Esophagus muscularis mucosa (tissue), 4 donors: ENCODE measurements around the gene ARL6IP4. TPM values are rescaled to one million over a fixed set of nuclear protein-coding genes. Genes with fewer than 3 reads are reported as not detected.

ENCODE experiments used
- DNase-seq: peaks from one replicate; pipeline ENCODE4 v3.0.0-alpha.2; 2017; ENCODE audit errors: extremely low spot score
- H3K27ac ChIP-seq, 4 donors: fragments of 200-600 bp; sonication (generic); replicated peaks in 1 of 4; 1 replicate in 3 of 4; 2 replicates in 1 of 4; pipeline ENCODE4 v1.5.1; 2016 to 2019; ENCODE audit warnings: mild to moderate bottlenecking in 1 of 4
- H3K27me3 ChIP-seq, 4 donors: fragments of 200-600 bp; sonication (generic); one replicate each; pipeline versions ENCODE4 v1.5.1 to v1.6.0; 2016 to 2019
- H3K36me3 ChIP-seq, 4 donors: fragments of 200-600 bp; sonication (generic); one replicate each; pipeline ENCODE4 v1.5.1; 2016 to 2019
- H3K4me1 ChIP-seq, 4 donors: fragments of 200-600 bp; sonication (generic); one replicate each; pipeline ENCODE4 v1.5.1; 2016 to 2019
- H3K4me3 ChIP-seq, 4 donors: fragments of 200-600 bp; sonication (generic); 1 replicate in 2 of 4; 2 replicates in 2 of 4; pipeline ENCODE4 v1.5.1; 2016 to 2019; ENCODE audit warnings: mild to moderate bottlenecking in 4 of 4, moderate library complexity in 1 of 4
- H3K9me3 ChIP-seq, 4 donors: fragments of 200-600 bp; sonication (generic); 1 replicate in 3 of 4; 2 replicates in 1 of 4; pipeline ENCODE4 v1.5.1; 2016 to 2019
- EP300 ChIP-seq: sonication (generic); formaldehyde crosslinking; IDR thresholded peaks from one replicate; pipeline ENCODE4 v1.6.1; 2017; ENCODE audit warnings: antibody characterized with exemption
- POLR2A ChIP-seq: fragments of 450-650 bp; IDR thresholded peaks from one replicate; pipeline ENCODE4 v1.6.1; 2017; ENCODE audit warnings: antibody characterized with exemption, moderate library complexity, mild to moderate bottlenecking, low read depth
- POLR2AphosphoS5 ChIP-seq, 2 donors: sonication (generic); formaldehyde crosslinking; IDR thresholded peaks; one replicate each; pipeline ENCODE4 v1.6.1; 2017; ENCODE audit warnings: antibody characterized with exemption in 2 of 2
- WGBS: methylation state at CpG from one replicate; pipeline ENCODE4 v1.1.5; 2018; 5-methylcytosine and 5-hydroxymethylcytosine counted together
- intact Hi-C: fragments of 100-400 bp; cut with DNase I; formaldehyde crosslinking; loops from one replicate; pipeline ENCODE4 v1.15.1; 2023
- total RNA-seq, 4 donors: library from RNA; depleted of rRNA; stranded (reverse); fragments of >200 nt; gene quantifications; one replicate each; pipeline versions ENCODE4 v1.1.0 to v1.2.1, GENCODE V29; 2016
- TF ChIP-seq, protein P1 (sequence below), 3 experiments: fragments of 200-600 bp in 2 of 3; fragments of 450-650 bp in 1 of 3; sonication (generic) in 2 of 3; IDR thresholded peaks; one replicate each; pipeline ENCODE4 v1.5.1; 2017 to 2019; ENCODE audit warnings: antibody characterized with exemption in 3 of 3, mild to moderate bottlenecking in 2 of 3, moderate library complexity in 1 of 3

Gene ARL6IP4
- total RNA-seq, 4 donors from 2014 or later: 262 to 318 (median 288) TPM

GRCh38 chr12:122988612-122989212 lies 8.2 kb downstream of the ARL6IP4 start:
- H3K27ac ChIP-seq: no peak overlapping the region
- TF ChIP-seq POLR2A: no peak
- no peak for TF ChIP-seq POLR2AphosphoS5 (IDR thresholded peaks at IDR 0.05)
- no peak for TF ChIP-seq EP300
- TF ChIP-seq, protein P1, sequence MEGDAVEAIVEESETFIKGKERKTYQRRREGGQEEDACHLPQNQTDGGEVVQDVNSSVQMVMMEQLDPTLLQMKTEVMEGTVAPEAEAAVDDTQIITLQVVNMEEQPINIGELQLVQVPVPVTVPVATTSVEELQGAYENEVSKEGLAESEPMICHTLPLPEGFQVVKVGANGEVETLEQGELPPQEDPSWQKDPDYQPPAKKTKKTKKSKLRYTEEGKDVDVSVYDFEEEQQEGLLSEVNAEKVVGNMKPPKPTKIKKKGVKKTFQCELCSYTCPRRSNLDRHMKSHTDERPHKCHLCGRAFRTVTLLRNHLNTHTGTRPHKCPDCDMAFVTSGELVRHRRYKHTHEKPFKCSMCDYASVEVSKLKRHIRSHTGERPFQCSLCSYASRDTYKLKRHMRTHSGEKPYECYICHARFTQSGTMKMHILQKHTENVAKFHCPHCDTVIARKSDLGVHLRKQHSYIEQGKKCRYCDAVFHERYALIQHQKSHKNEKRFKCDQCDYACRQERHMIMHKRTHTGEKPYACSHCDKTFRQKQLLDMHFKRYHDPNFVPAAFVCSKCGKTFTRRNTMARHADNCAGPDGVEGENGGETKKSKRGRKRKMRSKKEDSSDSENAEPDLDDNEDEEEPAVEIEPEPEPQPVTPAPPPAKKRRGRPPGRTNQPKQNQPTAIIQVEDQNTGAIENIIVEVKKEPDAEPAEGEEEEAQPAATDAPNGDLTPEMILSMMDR (IDR thresholded peaks at IDR 0.05): no peak
- no peak overlapping the region for H3K4me3 ChIP-seq
- H3K27me3 ChIP-seq: no peaks in the 10 kb centered on the region
- peaks cover 16 to 23% (median 21%) of the 10 kb centered on the region in 4 donors for H3K4me1 ChIP-seq
- intact Hi-C loops: no loop called here
- no peak for DNase-seq
- peaks cover 14 to 92% (median 73%) of the 10 kb centered on the region in 4 donors for H3K36me3 ChIP-seq
- H3K9me3 ChIP-seq: no peaks in the 10 kb centered on the region
- WGBS: 85% methylated on average over 14 of the region's 21 CpGs

GRCh38 chr12:122989225-122989839 lies 8.9 kb downstream of the ARL6IP4 start:
- 83% methylated on average over 8 of the region's 10 CpGs for WGBS
- DNase-seq: no peak
- TF ChIP-seq POLR2AphosphoS5 (IDR thresholded peaks at IDR 0.05): no peak
- TF ChIP-seq, protein P1 (IDR thresholded peaks at IDR 0.05): no peak
- no peak for TF ChIP-seq POLR2A
- no peak for TF ChIP-seq EP300
- peaks cover 14 to 97% (median 75%) of the 10 kb centered on the region in 4 donors for H3K36me3 ChIP-seq
- H3K4me1 ChIP-seq: peaks cover 10 to 17% (median 15%) of the 10 kb centered on the region in 4 donors
- H3K4me3 ChIP-seq: no peak overlapping the region
- intact Hi-C loops: no loop called here
- no peak overlapping the region for H3K27ac ChIP-seq
- H3K27me3 ChIP-seq: no peaks in the 10 kb centered on the region
- H3K9me3 ChIP-seq: no peaks in the 10 kb centered on the region

DNA sequence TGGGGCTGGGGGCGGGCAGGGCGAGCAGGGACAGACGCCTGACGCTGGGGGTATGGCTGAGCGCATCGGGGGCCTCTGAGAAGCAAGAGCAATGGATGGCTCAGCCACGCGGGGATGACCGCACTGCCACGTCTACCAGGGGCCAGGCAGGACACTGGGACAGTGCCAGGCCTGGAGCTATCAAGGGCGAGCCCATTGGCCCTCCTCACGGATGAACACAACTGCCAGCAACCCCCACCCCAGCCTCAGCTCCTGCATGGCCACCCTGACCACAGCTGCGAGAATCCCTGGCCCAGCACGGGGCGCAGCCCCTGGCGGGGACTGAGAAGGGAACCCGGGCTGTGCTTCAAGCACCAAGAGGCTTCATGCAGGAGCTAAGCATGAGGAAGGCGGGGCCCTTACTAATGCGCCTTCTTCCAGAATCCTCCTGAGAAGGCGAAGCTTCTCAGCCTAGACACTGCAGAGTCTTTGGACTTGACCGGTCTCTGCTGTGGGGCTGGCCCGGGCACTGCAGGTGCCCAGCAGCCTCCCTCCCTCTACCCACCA lies 9.5 kb downstream of the ARL6IP4 start:
- peaks cover 14 to 97% (median 81%) of the 10 kb centered on the region in 4 donors for H3K36me3 ChIP-seq
- no peak for DNase-seq
- H3K4me1 ChIP-seq: peaks cover 4 to 12% (median 10%) of the 10 kb centered on the region in 4 donors
- no peak overlapping the region for H3K27ac ChIP-seq
- intact Hi-C loops: no loop called here
- no peak overlapping the region for H3K4me3 ChIP-seq
- H3K27me3 ChIP-seq: no peaks in the 10 kb centered on the region
- 89% methylated on average over 21 of the region's 22 CpGs for WGBS
- H3K9me3 ChIP-seq: no peaks in the 10 kb centered on the region
- no peak for TF ChIP-seq POLR2A
- TF ChIP-seq EP300: no peak
- TF ChIP-seq POLR2AphosphoS5 (IDR thresholded peaks at IDR 0.05): no peak
- TF ChIP-seq, protein P1 (IDR thresholded peaks at IDR 0.05): no peak

GRCh38 chr12:122990561-122990960 lies 10.1 kb downstream of the ARL6IP4 start:
- peaks cover 14 to 96% (median 85%) of the 10 kb centered on the region in 4 donors for H3K36me3 ChIP-seq
- WGBS: 93% methylated on average over 7 of the region's 13 CpGs
- DNase-seq: no peak
- intact Hi-C loops: no loop called here
- H3K9me3 ChIP-seq: no peaks in the 10 kb centered on the region
- peaks cover 3 to 12% (median 9%) of the 10 kb centered on the region in 4 donors for H3K4me1 ChIP-seq
- TF ChIP-seq EP300 (no peak), POLR2A (no peak), POLR2AphosphoS5 (IDR thresholded peaks at IDR 0.05) (no peak)
- TF ChIP-seq, protein P1 (IDR thresholded peaks at IDR 0.05): no peak
- H3K4me3 ChIP-seq: no peak overlapping the region
- H3K27ac ChIP-seq: no peak overlapping the region
- H3K27me3 ChIP-seq: no peaks in the 10 kb centered on the region
